GM12878 (cell line): ENCODE data around the gene IRF2BP1. TPM values are rescaled to one million over a fixed set of nuclear protein-coding genes. Genes with fewer than 3 reads are reported as not detected.

Experiments
- BMI1 ChIP-seq: fragments of 450-650 bp; IDR thresholded peaks from 2 replicates; pipeline ENCODE4 v1.6.1; 2016; ENCODE audit warnings: mild to moderate bottlenecking, moderate library complexity, borderline replicate concordance
- CBFB ChIP-seq: IDR thresholded peaks from 2 replicates; pipeline ENCODE4 v1.6.1; 2016; ENCODE audit warnings: antibody characterized with exemption, low read depth
- CREB1 ChIP-seq: IDR thresholded peaks from 2 replicates; pipeline ENCODE4 v1.6.1; 2012; ENCODE audit warnings: low read depth, mild to moderate bottlenecking, inconsistent platforms
- E2F8 ChIP-seq: fragments of 450-650 bp; IDR thresholded peaks from 2 replicates; pipeline ENCODE4 v1.6.1; 2018; ENCODE audit warnings: mild to moderate bottlenecking, low read depth, moderate library complexity; ENCODE audit not compliant: partially characterized antibody
- FOS ChIP-seq: IDR thresholded peaks from 3 replicates; pipeline ENCODE4 v1.6.1; 2011; ENCODE audit warnings: borderline replicate concordance; ENCODE audit not compliant: insufficient read length; ENCODE audit errors: extremely low read depth
- HDAC6 ChIP-seq: fragments of 200-600 bp; sonication (generic); IDR thresholded peaks from one replicate; pipeline ENCODE4 v1.8.0; 2017; ENCODE audit warnings: antibody characterized with exemption; ENCODE audit not compliant: unreplicated experiment
- HDGF ChIP-seq: fragments of 450-650 bp; IDR thresholded peaks from 2 replicates; pipeline ENCODE4 v1.6.1; 2016; ENCODE audit warnings: antibody characterized with exemption
- KAT2A ChIP-seq: conservative IDR thresholded peaks from 2 replicates; pipeline ENCODE4 v1.6.1; 2011; ENCODE audit warnings: low read depth, low read length; ENCODE audit not compliant: control insufficient read depth
- MEF2A ChIP-seq: IDR thresholded peaks from 2 replicates; pipeline ENCODE4 v1.6.1; 2011; ENCODE audit warnings: low read depth, mild to moderate bottlenecking, low read length, moderate library complexity; ENCODE audit not compliant: insufficient read depth
- NR2F1 ChIP-seq: fragments of 450-650 bp; conservative IDR thresholded peaks from 2 replicates; pipeline ENCODE4 v1.6.1; 2017; ENCODE audit warnings: mild to moderate bottlenecking
- POLR2AphosphoS5 ChIP-seq: IDR thresholded peaks from 2 replicates; pipeline ENCODE4 v1.6.1; 2011; ENCODE audit warnings: mild to moderate bottlenecking, low read length, inconsistent platforms
- PRDM15 ChIP-seq: fragments of 450-650 bp; formaldehyde crosslinking; IDR thresholded peaks from 2 replicates; pipeline ENCODE4 v1.4.0; 2020; ENCODE audit warnings: mild to moderate bottlenecking, moderate library complexity
- TAF1 ChIP-seq: IDR thresholded peaks from 2 replicates; pipeline ENCODE4 v1.6.1; 2011; ENCODE audit warnings: mild to moderate bottlenecking, low read depth, low read length, borderline replicate concordance
- TARDBP ChIP-seq: IDR thresholded peaks from 2 replicates; pipeline ENCODE4 v1.6.1; 2016; ENCODE audit warnings: borderline replicate concordance
- ZNF687 ChIP-seq: fragments of 450-650 bp; IDR thresholded peaks from 2 replicates; pipeline ENCODE4 v1.6.1; 2017; ENCODE audit warnings: mild to moderate bottlenecking, moderate library complexity
- polyA plus RNA-seq, 11 experiments: library from polyadenylated mRNA; depleted of rRNA in 4 of 11; unstranded in 6 of 11; stranded (reverse) in 5 of 11; fragments of >200 nt; fragmentation: Nextera tagmentation in 4 of 11; fragmentation: Illumina TruSeq in 1 of 11; extraction: Ambion mirVana in 4 of 11; extraction: Trizol in 1 of 11; gene quantifications; 1 replicate in 1 of 11; 2 replicates in 10 of 11; pipeline versions ENCODE4 v1.2.1 to v1.2.3, GENCODE V29; 2011 to 2016; ENCODE audit warnings: inconsistent platforms in 2 of 11, missing spikeins in 2 of 11, low read depth in 1 of 11
- total RNA-seq, 4 experiments: library from RNA; depleted of rRNA in 3 of 4; stranded (reverse); fragments of >200 nt in 3 of 4; fragmentation: Illumina TruSeq in 1 of 4; extraction: Trizol in 1 of 4; gene quantifications; 2 replicates each; pipeline versions ENCODE4 v1.2.1 to v1.2.3, GENCODE V29; 2013 to 2021

Gene IRF2BP1
- total and polyA plus RNA-seq, 10 of the 15 experiments (the other 5 are each of a cell fraction or from before 2014, with no cell fraction given): 0.31 to 24.4 (median 4.4) TPM

- TF ChIP-seq KAT2A (no peak), HDGF (no peak; the same call in 1 of the 2 replicates), BMI1 (no peak), HDAC6 (no peak), FOS (no peak), TARDBP (no peak), MEF2A (0 out of 2 replicates have a peak, but pooled peaks have one; percentile 50), NR2F1 (peak; percentile 49; the same call in 1 of the 2 replicates), CREB1 (peak; percentile 91), PRDM15 (no peak), E2F8 (peak; percentile 44), ZNF687 (peak; percentile 52; the same call in 1 of the 2 replicates), POLR2AphosphoS5 (peak; percentile 90), TAF1 (peak; percentile 77), CBFB (peak; percentile 37; the same call in 1 of the 2 replicates)
Observed at GRCh38 chr19:45862564-45863334, 23.2 kb downstream of the IRF2BP1 start, which contains the start of gene SYMPK (continued).
